ENCODE measurements around the gene DNM1L.

DNM1L gene

DNA sequence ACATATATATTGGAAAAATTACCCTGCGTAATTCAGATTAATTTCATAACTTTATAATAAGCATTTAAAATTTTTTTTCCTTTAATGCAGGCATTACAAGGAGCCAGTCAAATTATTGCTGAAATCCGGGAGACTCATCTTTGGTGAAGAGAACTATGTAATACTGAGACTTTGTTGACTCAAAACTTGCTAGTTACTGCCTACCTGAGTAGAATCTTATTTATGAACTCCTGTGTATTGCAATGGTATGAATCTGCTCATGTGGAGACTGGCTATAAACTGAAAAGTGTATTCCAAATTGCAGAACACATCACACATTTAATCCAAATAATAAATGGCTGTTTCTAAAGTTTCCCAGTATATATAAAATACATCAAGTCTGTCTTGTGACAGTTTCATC is 64.2 kb downstream of the DNM1L start:
- DNase-seq (ENCODE audit: low read depth in 1 of 2, low spot score in 1 of 2), result no peak
- no peaks in the 10 kb centered on the region for H3K27me3 ChIP-seq (ENCODE audit: insufficient read depth, poor library complexity, severe bottlenecking)
- TF ChIP-seq, protein P1, sequence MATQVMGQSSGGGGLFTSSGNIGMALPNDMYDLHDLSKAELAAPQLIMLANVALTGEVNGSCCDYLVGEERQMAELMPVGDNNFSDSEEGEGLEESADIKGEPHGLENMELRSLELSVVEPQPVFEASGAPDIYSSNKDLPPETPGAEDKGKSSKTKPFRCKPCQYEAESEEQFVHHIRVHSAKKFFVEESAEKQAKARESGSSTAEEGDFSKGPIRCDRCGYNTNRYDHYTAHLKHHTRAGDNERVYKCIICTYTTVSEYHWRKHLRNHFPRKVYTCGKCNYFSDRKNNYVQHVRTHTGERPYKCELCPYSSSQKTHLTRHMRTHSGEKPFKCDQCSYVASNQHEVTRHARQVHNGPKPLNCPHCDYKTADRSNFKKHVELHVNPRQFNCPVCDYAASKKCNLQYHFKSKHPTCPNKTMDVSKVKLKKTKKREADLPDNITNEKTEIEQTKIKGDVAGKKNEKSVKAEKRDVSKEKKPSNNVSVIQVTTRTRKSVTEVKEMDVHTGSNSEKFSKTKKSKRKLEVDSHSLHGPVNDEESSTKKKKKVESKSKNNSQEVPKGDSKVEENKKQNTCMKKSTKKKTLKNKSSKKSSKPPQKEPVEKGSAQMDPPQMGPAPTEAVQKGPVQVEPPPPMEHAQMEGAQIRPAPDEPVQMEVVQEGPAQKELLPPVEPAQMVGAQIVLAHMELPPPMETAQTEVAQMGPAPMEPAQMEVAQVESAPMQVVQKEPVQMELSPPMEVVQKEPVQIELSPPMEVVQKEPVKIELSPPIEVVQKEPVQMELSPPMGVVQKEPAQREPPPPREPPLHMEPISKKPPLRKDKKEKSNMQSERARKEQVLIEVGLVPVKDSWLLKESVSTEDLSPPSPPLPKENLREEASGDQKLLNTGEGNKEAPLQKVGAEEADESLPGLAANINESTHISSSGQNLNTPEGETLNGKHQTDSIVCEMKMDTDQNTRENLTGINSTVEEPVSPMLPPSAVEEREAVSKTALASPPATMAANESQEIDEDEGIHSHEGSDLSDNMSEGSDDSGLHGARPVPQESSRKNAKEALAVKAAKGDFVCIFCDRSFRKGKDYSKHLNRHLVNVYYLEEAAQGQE (IDR thresholded peaks at IDR 0.05; ENCODE audit: insufficient replicate concordance, low read depth), result no peak
- no peak for TF ChIP-seq GABPA (IDR thresholded peaks at IDR 0.05; ENCODE audit: low read depth)
- TF ChIP-seq, protein P2, sequence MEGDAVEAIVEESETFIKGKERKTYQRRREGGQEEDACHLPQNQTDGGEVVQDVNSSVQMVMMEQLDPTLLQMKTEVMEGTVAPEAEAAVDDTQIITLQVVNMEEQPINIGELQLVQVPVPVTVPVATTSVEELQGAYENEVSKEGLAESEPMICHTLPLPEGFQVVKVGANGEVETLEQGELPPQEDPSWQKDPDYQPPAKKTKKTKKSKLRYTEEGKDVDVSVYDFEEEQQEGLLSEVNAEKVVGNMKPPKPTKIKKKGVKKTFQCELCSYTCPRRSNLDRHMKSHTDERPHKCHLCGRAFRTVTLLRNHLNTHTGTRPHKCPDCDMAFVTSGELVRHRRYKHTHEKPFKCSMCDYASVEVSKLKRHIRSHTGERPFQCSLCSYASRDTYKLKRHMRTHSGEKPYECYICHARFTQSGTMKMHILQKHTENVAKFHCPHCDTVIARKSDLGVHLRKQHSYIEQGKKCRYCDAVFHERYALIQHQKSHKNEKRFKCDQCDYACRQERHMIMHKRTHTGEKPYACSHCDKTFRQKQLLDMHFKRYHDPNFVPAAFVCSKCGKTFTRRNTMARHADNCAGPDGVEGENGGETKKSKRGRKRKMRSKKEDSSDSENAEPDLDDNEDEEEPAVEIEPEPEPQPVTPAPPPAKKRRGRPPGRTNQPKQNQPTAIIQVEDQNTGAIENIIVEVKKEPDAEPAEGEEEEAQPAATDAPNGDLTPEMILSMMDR (IDR thresholded peaks at IDR 0.05; ENCODE audit: insufficient read depth, low read length), result no peak
- TF ChIP-seq POLR2AphosphoS5 (IDR thresholded peaks at IDR 0.05; ENCODE audit: low read depth), result no peak
- no peak for TF ChIP-seq SPI1 (IDR thresholded peaks at IDR 0.05; ENCODE audit: borderline replicate concordance, low read depth)

DNA sequence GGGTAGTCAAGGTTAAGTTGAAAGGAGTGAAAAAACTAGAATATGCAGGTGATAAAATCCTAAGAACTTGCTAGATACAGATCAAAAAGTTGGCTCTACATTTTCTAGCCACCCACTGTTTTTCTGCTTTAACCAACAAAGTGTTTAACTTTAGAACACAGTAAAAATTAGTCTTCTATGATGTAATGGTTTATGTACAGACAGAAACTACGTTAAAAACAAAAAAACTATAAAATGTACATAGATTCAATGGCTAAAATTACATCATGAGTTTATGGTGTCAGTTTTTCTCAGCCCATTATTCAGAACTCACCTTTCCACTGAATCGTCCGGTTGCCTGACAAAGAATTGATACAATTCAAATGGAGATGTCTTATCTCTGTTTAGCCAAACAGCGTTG is 74.5 kb downstream of the DNM1L start:
- TF ChIP-seq, protein P2 (IDR thresholded peaks at IDR 0.05; ENCODE audit: insufficient read depth, low read length), result no peak
- TF ChIP-seq GABPA (IDR thresholded peaks at IDR 0.05; ENCODE audit: low read depth) (no peak), SPI1 (IDR thresholded peaks at IDR 0.05; ENCODE audit: borderline replicate concordance, low read depth) (no peak), POLR2AphosphoS5 (IDR thresholded peaks at IDR 0.05; ENCODE audit: low read depth) (no peak)
- TF ChIP-seq, protein P1 (IDR thresholded peaks at IDR 0.05; ENCODE audit: insufficient replicate concordance, low read depth), result no peak
- Histone ChIP-seq H3K27me3 (ENCODE audit: insufficient read depth, poor library complexity, severe bottlenecking) (no peaks in the 10 kb centered on the region), H3K27ac (replicated peaks) (no peak overlapping the region), H3K4me3 (replicated peaks; ENCODE audit: insufficient read depth, low read length) (peak overlapping the region; percentile 91)
- no peak for DNase-seq (ENCODE audit: low read depth in 1 of 2, low spot score in 1 of 2)

More for the DNA sequence above, 64.2 kb downstream of the DNM1L start:
- no peak overlapping the region for H3K4me3 ChIP-seq (replicated peaks; ENCODE audit: insufficient read depth, low read length)
- no peak overlapping the region for H3K27ac ChIP-seq (replicated peaks)

DNA sequence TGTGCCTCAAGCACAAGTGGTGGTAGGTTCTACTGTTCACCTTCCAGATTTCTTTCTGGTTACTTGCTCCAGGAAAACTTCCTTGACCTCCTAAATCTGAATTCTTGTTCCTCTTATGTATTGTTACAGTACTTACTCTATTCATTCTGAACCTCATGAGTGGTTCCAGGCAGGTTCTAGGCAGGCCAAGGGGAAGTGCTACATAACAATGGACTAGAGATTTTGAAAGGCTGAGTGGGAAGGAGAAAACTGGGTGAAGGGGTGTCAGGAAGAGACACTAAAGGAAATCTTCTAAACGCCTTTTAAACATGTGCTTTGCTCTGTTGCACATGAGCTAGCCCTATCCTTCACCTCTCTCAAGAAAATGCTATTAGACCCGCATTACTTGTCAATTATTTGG is 75.0 kb downstream of the DNM1L start:
- Histone ChIP-seq H3K27me3 (ENCODE audit: insufficient read depth, poor library complexity, severe bottlenecking) (no peaks in the 10 kb centered on the region), H3K4me3 (replicated peaks; ENCODE audit: insufficient read depth, low read length) (peak overlapping the region; percentile 91), H3K27ac (replicated peaks) (peak overlapping the region; percentile 29)
- TF ChIP-seq POLR2AphosphoS5 (IDR thresholded peaks at IDR 0.05; ENCODE audit: low read depth), result no peak
- peak; percentile 75 for TF ChIP-seq SPI1 (IDR thresholded peaks at IDR 0.05; ENCODE audit: borderline replicate concordance, low read depth)
- DNase-seq (ENCODE audit: low read depth in 1 of 2, low spot score in 1 of 2), result peak in 1 of 2 experiments; percentile 28

DNA sequence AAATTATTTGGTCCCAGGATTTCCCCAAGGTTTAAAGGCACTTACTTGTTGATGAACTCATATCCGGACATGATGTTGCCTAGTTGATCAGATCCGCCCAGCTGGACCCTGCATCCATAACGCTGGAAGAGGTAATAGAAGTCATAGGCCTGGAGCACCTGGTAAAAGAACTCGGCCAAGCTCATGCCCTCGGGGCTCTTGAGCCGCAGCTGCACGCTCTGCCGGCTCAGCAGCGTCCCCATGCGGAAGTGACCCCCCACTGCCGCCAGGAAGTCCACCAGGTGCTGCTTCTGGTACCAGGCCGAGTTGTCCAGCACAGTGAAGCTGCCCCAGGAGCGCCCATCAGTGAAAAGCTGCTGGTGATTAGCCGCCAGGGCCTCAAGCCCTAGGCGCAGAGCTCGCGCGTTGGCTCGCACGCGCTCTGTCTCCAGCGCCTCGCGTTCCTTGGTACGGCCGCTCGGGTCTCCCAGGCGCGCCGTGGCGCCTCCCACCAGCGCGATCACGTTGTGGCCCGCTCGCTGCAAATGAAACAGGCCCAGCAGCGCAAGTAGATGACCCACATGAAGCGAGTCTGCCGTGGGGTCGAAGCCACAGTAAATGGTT is 76.1 kb downstream of the DNM1L start:
- DNase-seq (ENCODE audit: low read depth in 1 of 2, low spot score in 1 of 2), result peak; percentile 60 to 83
- Histone ChIP-seq H3K27ac (replicated peaks) (peak overlapping the region; percentile 88), H3K4me3 (replicated peaks; ENCODE audit: insufficient read depth, low read length) (peak overlapping the region; percentile 91), H3K27me3 (ENCODE audit: insufficient read depth, poor library complexity, severe bottlenecking) (no peaks in the 10 kb centered on the region)
- TF ChIP-seq GABPA (IDR thresholded peaks at IDR 0.05; ENCODE audit: low read depth) (peak; percentile 64), SPI1 (IDR thresholded peaks at IDR 0.05; ENCODE audit: borderline replicate concordance, low read depth) (peak; percentile 80; the same call in 1 of the 2 replicates), POLR2AphosphoS5 (IDR thresholded peaks at IDR 0.05; ENCODE audit: low read depth) (peak; percentile 34; the same call in 1 of the 2 replicates)
- TF ChIP-seq, protein P1 (IDR thresholded peaks at IDR 0.05; ENCODE audit: insufficient replicate concordance, low read depth), result no peak
- TF ChIP-seq, protein P2 (IDR thresholded peaks at IDR 0.05; ENCODE audit: insufficient read depth, low read length), result peak; percentile 86
